ENCODE measurements around the gene LSAMP. TPM values are rescaled to one million over a fixed set of nuclear protein-coding genes. Genes with fewer than 3 reads are reported as not detected.

LSAMP gene
- total RNA-seq, 1 experiment from 2014 or later = not detected

GRCh38 chr3:116394365-116394764 is 50.9 kb downstream of the LSAMP start:
- Histone ChIP-seq H2AFZ (no peak overlapping the region), H3K27ac (no peak overlapping the region), H3K4me2 (no peak overlapping the region), H3K27me3 (ENCODE audit: insufficient read depth, low read depth) (no peaks in the 10 kb centered on the region), H3F3A (ENCODE audit: insufficient read depth, low read depth) (no peaks in the 10 kb centered on the region), H3K4me3 (no peak overlapping the region), H3K9me2 (ENCODE audit: insufficient read depth) (no peaks in the 10 kb centered on the region), H3K9me3 (ENCODE audit: insufficient read depth, low read depth) (no peaks in the 10 kb centered on the region), H3K4me1 (replicated peaks; ENCODE audit: insufficient read depth) (no peaks in the 10 kb centered on the region), H3K79me2 (ENCODE audit: low read depth) (no peaks in the 10 kb centered on the region), H4K20me1 (ENCODE audit: insufficient read depth) (no peaks in the 10 kb centered on the region), H3K36me3 (ENCODE audit: low read depth) (no peaks in the 10 kb centered on the region)
- no TSS peak for BruUV-seq (replicated peaks)
- POLR2A ChIA-PET (ENCODE audit: unreplicated experiment) = no interaction called here
- CTCF ChIA-PET = no interaction called here
- no peak for DNase-seq
- intact Hi-C loops (cut with micrococcal nuclease; ENCODE audit: unreplicated experiment) = no loop called here
- no peak for TF ChIP-seq CTCF (conservative IDR thresholded peaks at IDR 0.05)
- TF ChIP-seq EZH2 (IDR thresholded peaks at IDR 0.05; ENCODE audit: low read depth) = no peak

- H3K36me3 ChIP-seq (ENCODE audit: low read depth) = no peaks in the 10 kb centered on the region
- TF ChIP-seq CTCF (conservative IDR thresholded peaks at IDR 0.05) (no peak), EZH2 (IDR thresholded peaks at IDR 0.05; ENCODE audit: low read depth) (no peak)
- ChIA-PET CTCF (no interaction called here), POLR2A (ENCODE audit: unreplicated experiment) (no interaction called here)
- no peaks in the 10 kb centered on the region for H3F3A ChIP-seq (ENCODE audit: insufficient read depth, low read depth)
- H2AFZ ChIP-seq = no peak overlapping the region
- no peak overlapping the region for H3K4me2 ChIP-seq
- H3K79me2 ChIP-seq (ENCODE audit: low read depth) = no peaks in the 10 kb centered on the region
- no peaks in the 10 kb centered on the region for H3K27me3 ChIP-seq (ENCODE audit: insufficient read depth, low read depth)
- no peaks in the 10 kb centered on the region for H4K20me1 ChIP-seq (ENCODE audit: insufficient read depth)
- no peak overlapping the region for H3K4me3 ChIP-seq
- H3K27ac ChIP-seq = no peak overlapping the region
- BruUV-seq (replicated peaks) = no TSS peak
- no peaks in the 10 kb centered on the region for H3K9me3 ChIP-seq (ENCODE audit: insufficient read depth, low read depth)
- H3K9me2 ChIP-seq (ENCODE audit: insufficient read depth) = no peaks in the 10 kb centered on the region
- no peaks in the 10 kb centered on the region for H3K4me1 ChIP-seq (replicated peaks; ENCODE audit: insufficient read depth)
- DNase-seq = no peak
- intact Hi-C loops (cut with micrococcal nuclease; ENCODE audit: unreplicated experiment) = no loop called here
These were observed 52.1 kb downstream of the LSAMP start for GRCh38 chr3:116393199-116393598.

DNA sequence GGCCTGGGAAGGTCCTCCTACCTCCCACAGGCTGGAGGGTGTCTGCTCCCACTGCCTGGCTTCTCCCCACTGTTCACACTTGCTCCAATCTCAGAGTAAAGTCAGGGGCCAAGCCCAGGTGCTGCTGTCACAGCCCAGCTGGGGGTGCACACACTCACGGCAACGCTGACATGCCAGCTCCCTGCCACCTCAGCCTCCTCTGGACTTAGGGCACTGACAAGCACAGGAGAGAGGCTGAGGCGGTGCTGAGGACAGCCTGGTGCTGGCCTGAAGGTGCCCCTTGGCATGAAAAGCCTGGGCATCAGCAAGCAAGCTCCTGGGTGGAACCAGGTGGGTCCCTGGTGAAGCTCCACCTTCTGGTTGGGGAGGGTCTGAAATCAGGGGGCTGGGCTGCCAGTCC is 53.0 kb downstream of the LSAMP start:
- no peaks in the 10 kb centered on the region for H3F3A ChIP-seq (ENCODE audit: insufficient read depth, low read depth)
- TF ChIP-seq EZH2 (IDR thresholded peaks at IDR 0.05; ENCODE audit: low read depth) (no peak), CTCF (conservative IDR thresholded peaks at IDR 0.05) (no peak)

More for the DNA sequence above, 53.0 kb downstream of the LSAMP start:
- no TSS peak for BruUV-seq (replicated peaks)
- CTCF ChIA-PET = no interaction called here
- Histone ChIP-seq H2AFZ (no peak overlapping the region), H3K27ac (no peak overlapping the region), H3K4me3 (no peak overlapping the region), H3K79me2 (ENCODE audit: low read depth) (no peaks in the 10 kb centered on the region), H3K4me1 (replicated peaks; ENCODE audit: insufficient read depth) (no peaks in the 10 kb centered on the region), H4K20me1 (ENCODE audit: insufficient read depth) (no peaks in the 10 kb centered on the region), H3K27me3 (ENCODE audit: insufficient read depth, low read depth) (no peaks in the 10 kb centered on the region), H3K9me3 (ENCODE audit: insufficient read depth, low read depth) (no peaks in the 10 kb centered on the region), H3K36me3 (ENCODE audit: low read depth) (no peaks in the 10 kb centered on the region), H3K4me2 (no peak overlapping the region), H3K9me2 (ENCODE audit: insufficient read depth) (no peaks in the 10 kb centered on the region)
- DNase-seq = no peak
- POLR2A ChIA-PET (ENCODE audit: unreplicated experiment) = no interaction called here
- intact Hi-C loops (cut with micrococcal nuclease; ENCODE audit: unreplicated experiment) = no loop called here

All from PC-9 (cell line).